GM21447 (cell line): ENCODE measurements around the gene JDP2.

Source experiments
- ATAC-seq: cut with Tn5 transposase; IDR thresholded peaks from one replicate; pipeline ENCODE4 v1.9.1; 2021; ENCODE audit not compliant: unreplicated experiment

Gene JDP2

GRCh38 chr14:75409316-75410205, 18.3 kb upstream of the JDP2 start:
- no peak for ATAC-seq

DNA sequence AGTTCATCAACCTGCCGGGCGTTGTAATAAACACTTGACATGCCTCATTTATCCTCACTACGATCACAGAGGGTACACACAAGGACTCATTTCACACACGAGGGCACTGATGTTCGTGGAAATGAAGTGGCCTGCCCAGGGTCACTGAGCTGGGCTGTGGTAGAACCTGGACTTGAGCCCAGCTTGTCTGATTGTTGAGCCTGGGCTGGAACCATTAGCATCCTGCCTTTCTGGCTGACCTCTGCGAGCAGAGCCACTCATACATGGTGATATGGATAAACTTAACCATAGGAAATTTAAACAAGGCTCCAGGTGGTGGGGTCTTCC, 16.6 kb upstream of the JDP2 start:
- ATAC-seq, result no peak

DNA sequence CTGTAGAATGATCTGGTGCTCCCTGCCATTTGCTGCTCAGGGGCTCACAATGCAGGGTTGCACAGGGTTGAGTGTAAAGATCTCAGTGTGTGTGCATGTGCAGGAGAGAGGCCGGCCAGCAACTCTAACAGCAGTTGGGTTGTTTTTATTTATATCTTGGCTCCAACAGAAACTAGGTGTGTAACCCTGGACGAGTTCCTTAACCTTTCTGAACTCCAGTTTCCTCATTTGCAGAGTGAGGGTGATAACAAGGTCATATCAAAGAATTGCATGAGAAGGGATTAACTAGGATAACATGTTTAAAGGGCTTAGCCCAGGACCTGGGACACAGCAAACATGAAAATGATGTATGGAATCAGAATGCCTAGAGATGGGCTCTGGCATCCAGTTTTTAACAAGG, 14.8 kb upstream of the JDP2 start:
- ATAC-seq, result no peak

- no peak for ATAC-seq
These were observed 10.1 kb upstream of the JDP2 start for GRCh38 chr14:75417674-75418073.

- ATAC-seq, result peak; percentile 84
These were observed 8.7 kb upstream of the JDP2 start for GRCh38 chr14:75418850-75419768.

DNA sequence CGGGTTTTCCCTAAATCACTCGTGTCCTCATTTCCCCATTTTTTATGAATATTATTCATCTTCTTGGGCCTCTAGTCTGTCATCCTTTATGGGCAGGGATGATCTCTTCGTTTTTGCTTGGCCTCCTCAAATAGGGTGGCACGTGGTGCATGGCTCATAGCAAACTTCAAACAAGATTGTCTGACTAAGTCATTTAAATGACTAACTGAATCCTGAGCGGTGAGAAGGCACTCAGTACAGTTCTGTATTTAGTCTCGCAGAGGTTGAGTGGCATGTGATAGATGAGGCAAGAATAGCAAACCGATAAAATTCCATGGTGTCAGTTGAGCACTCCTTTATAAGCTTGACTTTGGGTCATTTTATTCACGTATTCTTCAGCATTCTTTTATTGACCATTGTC, 5.7 kb upstream of the JDP2 start:
- no peak for ATAC-seq

GRCh38 chr14:75424496-75424895, 3.3 kb upstream of the JDP2 start:
- ATAC-seq, result no peak

DNA sequence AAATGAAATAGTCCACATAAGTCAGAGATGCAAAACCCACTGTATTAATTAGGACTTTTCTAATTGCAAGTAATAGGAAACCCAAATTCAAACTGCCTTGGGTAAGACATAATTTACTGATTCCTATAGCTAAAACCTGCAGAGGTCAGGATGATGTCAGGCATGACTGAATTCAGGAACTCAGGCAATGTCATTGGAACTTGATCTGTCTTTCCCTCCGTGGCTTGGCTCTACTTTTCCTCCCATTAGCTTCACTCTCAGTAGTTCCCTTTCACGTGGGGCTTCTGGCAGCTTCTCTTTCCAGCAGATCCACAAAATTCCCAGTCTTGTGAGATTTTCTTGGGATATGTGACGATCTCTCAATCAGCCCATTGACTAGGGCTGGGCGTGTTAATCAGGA, 2.4 kb upstream of the JDP2 start:
- no peak for ATAC-seq

- peak; percentile 66 for ATAC-seq
These were observed 1.3 kb upstream of the JDP2 start for GRCh38 chr14:75426332-75427125.

- ATAC-seq, result peak; percentile 44
These were observed 718 bp upstream of the JDP2 start for GRCh38 chr14:75427126-75427481.

GRCh38 chr14:75428230-75429104, 645 bp downstream of the JDP2 start:
- peak; percentile 10 for ATAC-seq

DNA sequence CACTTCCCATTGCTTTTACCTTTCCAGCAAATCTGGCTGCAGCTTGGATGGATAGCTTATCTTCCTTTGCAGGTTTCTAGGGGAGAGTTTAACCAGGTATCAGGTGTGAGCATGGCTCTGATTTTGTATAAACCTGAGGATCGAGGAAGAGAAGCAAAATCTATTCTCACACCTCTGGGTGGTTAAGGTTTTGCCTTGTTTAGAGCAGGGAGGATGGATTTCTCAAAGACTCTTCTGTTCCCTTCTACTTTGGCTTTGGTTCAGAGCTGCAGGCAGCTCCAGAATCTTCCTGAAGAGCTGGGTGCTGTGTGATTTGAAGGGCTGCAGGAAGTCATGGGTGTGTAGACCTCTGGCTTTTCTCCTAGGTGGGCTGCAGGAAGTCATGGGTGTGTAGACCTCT, 1.7 kb downstream of the JDP2 start:
- ATAC-seq, result no peak

DNA sequence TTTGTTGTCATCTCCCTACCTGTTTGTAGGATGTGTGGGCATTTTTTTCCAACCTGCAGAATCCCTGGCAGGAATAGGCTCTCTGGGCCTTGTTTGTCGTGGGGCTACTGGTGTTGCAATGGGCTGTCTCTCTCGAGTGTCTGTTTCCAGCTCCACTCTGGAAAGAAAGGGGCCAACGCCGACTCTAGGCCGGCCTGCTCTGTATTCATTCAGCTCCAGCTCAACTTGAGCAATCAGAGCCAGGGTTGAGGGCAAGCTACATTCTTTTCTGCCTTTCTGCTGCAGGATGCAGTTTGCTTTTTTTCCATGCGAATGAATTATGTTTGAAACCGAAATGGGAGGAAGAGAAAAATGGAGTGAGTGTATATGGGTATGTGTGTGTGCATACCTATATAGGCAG, 2.3 kb downstream of the JDP2 start:
- ATAC-seq, result no peak

GRCh38 chr14:75430526-75430925, 2.7 kb downstream of the JDP2 start:
- no peak for ATAC-seq

- ATAC-seq, result no peak
These were observed 3.2 kb downstream of the JDP2 start for GRCh38 chr14:75430976-75431375.

GRCh38 chr14:75431827-75432226, 4.0 kb downstream of the JDP2 start:
- ATAC-seq, result no peak

DNA sequence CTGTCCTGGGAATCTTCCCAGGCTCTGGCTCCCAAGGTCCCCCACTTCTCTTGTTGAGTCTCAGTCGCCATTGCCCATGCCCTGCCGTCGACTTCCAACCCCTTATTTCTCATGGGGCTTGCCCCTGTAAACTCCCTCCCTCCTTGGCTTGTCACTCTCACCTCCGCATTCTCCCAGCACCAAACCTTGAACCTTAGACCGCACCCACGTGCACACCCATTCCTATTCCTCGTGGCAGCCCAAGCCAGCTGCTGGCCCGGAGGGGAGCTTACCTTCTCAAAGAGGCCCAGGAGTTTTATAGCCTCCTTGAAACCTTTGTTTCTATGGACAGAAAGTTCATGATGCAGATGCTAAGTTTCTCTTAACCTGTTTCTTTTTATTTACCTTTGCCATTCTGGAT, 4.6 kb downstream of the JDP2 start:
- no peak for ATAC-seq

DNA sequence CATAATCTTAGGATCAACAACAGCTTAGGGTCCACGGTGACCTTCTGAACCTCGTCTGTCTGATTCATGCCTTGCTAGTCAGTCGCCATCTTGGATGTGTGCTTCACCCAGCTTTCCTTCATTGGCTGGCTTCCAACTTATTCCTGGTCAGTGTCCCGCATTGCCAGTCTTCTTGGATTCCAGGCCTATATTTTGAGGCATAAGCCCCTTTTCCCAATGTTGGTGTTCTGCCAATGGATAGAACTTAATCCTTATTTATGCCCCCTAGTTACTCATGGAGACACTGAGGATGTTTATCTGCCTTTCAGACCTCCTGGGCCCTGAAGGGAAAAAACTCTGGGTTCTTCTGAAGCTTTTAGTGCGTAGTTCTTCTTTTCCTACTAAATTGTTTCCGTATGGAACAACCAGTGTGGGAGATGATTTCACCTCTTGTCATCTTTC, 5.8 kb downstream of the JDP2 start:
- ATAC-seq, result no peak

GRCh38 chr14:75434138-75434889, 6.5 kb downstream of the JDP2 start:
- ATAC-seq, result no peak

GRCh38 chr14:75434890-75435248, 7.0 kb downstream of the JDP2 start:
- ATAC-seq, result no peak
